Body of pancreas (tissue), 4 donors: ENCODE measurements around the gene PHYHIPL. TPM values are rescaled to one million over a fixed set of nuclear protein-coding genes. Genes with fewer than 3 reads are reported as not detected.

Experiments used
- ATAC-seq: fragments of 150-250 bp; one replicate; pipeline ENCODE4 v1.9.1; 2016
- DNase-seq, 4 donors: peaks; one replicate each; pipeline ENCODE4 v3.0.0-alpha.2; 2019
- H3K27ac ChIP-seq, 4 donors: fragments of 200-600 bp; sonication (generic); 1 replicate in 3 of 4; 2 replicates in 1 of 4; pipeline versions ENCODE4 v1.5.1 to v1.6.1; 2016 to 2019; ENCODE audit warnings: mild to moderate bottlenecking in 1 of 4, mixed read lengths in 1 of 4, moderate library complexity in 1 of 4
- H3K27me3 ChIP-seq, 2 donors: fragments of 200-600 bp; sonication (generic); one replicate each; pipeline ENCODE4 v1.6.0; 2016; ENCODE audit warnings: mild to moderate bottlenecking in 1 of 2
- H3K36me3 ChIP-seq, 2 donors: fragments of 200-600 bp; sonication (generic); replicated peaks in 1 of 2; 2 replicates each; pipeline ENCODE4 v1.5.1; 2016; ENCODE audit warnings: low read depth in 2 of 2; ENCODE audit not compliant: insufficient read depth in 1 of 2
- H3K4me1 ChIP-seq: fragments of 200-600 bp; sonication (generic); one replicate; pipeline ENCODE4 v1.6.0; 2016
- H3K4me3 ChIP-seq, 2 donors: fragments of 200-600 bp; sonication (generic); 1 replicate in 1 of 2; 2 replicates in 1 of 2; pipeline ENCODE4 v1.5.1; 2016 to 2019
- H3K9me3 ChIP-seq, 3 donors: fragments of 200-600 bp; sonication (generic); 1 replicate in 2 of 3; 2 replicates in 1 of 3; pipeline ENCODE4 v1.5.1; 2016
- POLR2A ChIP-seq, 3 donors: fragments of 450-650 bp; IDR thresholded peaks; one replicate each; pipeline ENCODE4 v1.6.1; 2016; ENCODE audit warnings: antibody characterized with exemption in 3 of 3, mild to moderate bottlenecking in 2 of 3
- WGBS, 2 donors: methylation state at CpG; one replicate each; pipeline ENCODE4 v1.1.5; 2017; 5-methylcytosine and 5-hydroxymethylcytosine counted together
- intact Hi-C: fragments of 100-400 bp; cut with DNase I; formaldehyde crosslinking; loops from one replicate; pipeline ENCODE4 v1.15.1; 2023
- total RNA-seq, 2 donors: library from RNA; depleted of rRNA; stranded (reverse); fragments of >200 nt; gene quantifications; one replicate each; pipeline ENCODE4 v1.1.0, GENCODE V29; 2016
- TF ChIP-seq, protein P1 (sequence below), 7 experiments: fragments of 450-650 bp in 4 of 7; fragments of 200-600 bp in 3 of 7; sonication (generic) in 3 of 7; IDR thresholded peaks; one replicate each; pipeline ENCODE4 v1.5.1; 2016 to 2019; ENCODE audit warnings: antibody characterized with exemption in 7 of 7

The PHYHIPL gene
- total RNA-seq, 2 donors from 2014 or later, result 0.33 to 4.9 TPM

DNA sequence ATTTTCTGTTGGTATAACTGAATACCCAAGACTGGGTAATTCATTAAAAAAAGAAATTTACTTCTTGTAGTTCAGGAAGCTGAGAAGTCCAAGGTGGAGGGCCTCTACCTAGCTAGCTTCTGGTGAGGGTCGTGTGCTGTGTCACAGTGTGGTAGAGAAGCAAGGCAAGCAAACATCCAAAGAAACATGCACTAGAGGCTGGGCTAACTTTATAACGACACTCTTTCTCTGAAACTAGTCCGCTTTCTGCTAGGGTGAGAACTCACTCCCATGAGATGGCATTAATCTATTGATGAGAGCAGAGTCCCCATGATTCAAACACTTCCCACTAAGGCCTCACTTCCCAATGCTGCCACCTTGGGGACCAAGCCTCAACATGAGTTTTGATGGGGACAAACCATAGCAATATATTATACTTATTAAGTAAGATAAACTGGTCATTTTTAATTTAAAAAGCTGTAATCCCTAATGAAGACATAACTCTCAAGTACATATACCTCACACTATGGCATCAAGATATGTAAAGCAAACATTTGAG, 50.8 kb downstream of the PHYHIPL start:
- Histone ChIP-seq H3K4me1 (no peaks in the 10 kb centered on the region), H3K27ac (no peak overlapping the region), H3K9me3 (no peaks in the 10 kb centered on the region), H3K36me3 (no peaks in the 10 kb centered on the region), H3K27me3 (no peaks in the 10 kb centered on the region), H3K4me3 (no peak overlapping the region)
- no peak for ATAC-seq
- no peak for TF ChIP-seq POLR2A (IDR thresholded peaks at IDR 0.05)
- TF ChIP-seq, protein P1, sequence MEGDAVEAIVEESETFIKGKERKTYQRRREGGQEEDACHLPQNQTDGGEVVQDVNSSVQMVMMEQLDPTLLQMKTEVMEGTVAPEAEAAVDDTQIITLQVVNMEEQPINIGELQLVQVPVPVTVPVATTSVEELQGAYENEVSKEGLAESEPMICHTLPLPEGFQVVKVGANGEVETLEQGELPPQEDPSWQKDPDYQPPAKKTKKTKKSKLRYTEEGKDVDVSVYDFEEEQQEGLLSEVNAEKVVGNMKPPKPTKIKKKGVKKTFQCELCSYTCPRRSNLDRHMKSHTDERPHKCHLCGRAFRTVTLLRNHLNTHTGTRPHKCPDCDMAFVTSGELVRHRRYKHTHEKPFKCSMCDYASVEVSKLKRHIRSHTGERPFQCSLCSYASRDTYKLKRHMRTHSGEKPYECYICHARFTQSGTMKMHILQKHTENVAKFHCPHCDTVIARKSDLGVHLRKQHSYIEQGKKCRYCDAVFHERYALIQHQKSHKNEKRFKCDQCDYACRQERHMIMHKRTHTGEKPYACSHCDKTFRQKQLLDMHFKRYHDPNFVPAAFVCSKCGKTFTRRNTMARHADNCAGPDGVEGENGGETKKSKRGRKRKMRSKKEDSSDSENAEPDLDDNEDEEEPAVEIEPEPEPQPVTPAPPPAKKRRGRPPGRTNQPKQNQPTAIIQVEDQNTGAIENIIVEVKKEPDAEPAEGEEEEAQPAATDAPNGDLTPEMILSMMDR (IDR thresholded peaks at IDR 0.05), result no peak
- DNase-seq, result no peak
- WGBS, 2 donors, result 91 to 94% methylated on average over 3 of the region's 3 CpGs
- intact Hi-C loops, result no loop called here

DNA sequence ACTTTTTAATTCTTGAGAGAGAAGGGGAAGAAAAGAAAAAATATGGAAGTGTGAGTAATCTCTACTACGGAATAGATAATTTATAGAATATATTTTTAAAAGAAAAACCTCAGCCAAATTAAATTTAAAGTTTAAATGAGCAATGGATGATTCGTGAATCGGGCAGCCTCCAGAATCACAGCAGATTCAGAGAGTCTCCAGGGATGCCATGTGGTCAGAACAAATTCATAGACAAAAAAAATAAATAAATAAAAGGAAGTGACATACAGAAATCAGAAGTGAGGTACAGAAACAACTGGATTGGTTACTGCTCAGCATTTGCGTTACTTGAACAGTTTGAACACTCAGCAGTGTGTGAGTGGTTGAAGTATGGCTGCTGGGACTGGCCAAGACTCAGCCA, 53.0 kb downstream of the PHYHIPL start:
- WGBS, 2 donors, result 92 to 93% methylated on average over 4 of the region's 4 CpGs
- intact Hi-C loops, result no loop called here
- Histone ChIP-seq H3K4me3 (no peak overlapping the region), H3K27me3 (no peaks in the 10 kb centered on the region), H3K4me1 (no peaks in the 10 kb centered on the region), H3K36me3 (no peaks in the 10 kb centered on the region), H3K9me3 (no peaks in the 10 kb centered on the region), H3K27ac (no peak overlapping the region)
- TF ChIP-seq, protein P1 (IDR thresholded peaks at IDR 0.05), result no peak
- TF ChIP-seq POLR2A (IDR thresholded peaks at IDR 0.05), result no peak
- ATAC-seq (no peak), DNase-seq (no peak)

DNA sequence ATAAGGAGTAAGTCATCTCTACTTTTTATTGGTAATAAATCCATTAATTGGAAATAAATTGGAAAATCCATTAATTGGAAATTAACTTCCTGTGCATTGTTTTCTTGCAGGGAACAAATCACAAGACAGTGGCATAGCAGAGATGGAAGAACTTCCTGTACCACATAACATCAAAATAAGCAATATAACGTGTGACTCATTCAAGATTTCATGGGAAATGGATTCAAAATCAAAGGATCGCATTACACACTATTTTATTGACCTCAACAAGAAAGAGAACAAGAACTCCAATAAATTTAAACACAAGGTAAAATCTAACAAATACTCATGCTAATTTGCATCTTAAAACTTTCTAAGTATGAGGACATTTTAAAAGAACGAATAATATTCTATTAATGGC, 57.8 kb downstream of the PHYHIPL start:
- no peak overlapping the region for H3K4me3 ChIP-seq
- no peaks in the 10 kb centered on the region for H3K4me1 ChIP-seq
- no peak overlapping the region for H3K27ac ChIP-seq
- DNase-seq (no peak), ATAC-seq (no peak)
- WGBS, 2 donors, result 68 to 75% methylated on average over 3 of the region's 3 CpGs
- peaks cover 0 to 2% of the 10 kb centered on the region in 2 donors for H3K36me3 ChIP-seq
- intact Hi-C loops, result no loop called here
- H3K9me3 ChIP-seq, result no peaks in the 10 kb centered on the region
- TF ChIP-seq POLR2A (IDR thresholded peaks at IDR 0.05), result no peak
- TF ChIP-seq, protein P1 (IDR thresholded peaks at IDR 0.05), result no peak
- H3K27me3 ChIP-seq, result no peaks in the 10 kb centered on the region

DNA sequence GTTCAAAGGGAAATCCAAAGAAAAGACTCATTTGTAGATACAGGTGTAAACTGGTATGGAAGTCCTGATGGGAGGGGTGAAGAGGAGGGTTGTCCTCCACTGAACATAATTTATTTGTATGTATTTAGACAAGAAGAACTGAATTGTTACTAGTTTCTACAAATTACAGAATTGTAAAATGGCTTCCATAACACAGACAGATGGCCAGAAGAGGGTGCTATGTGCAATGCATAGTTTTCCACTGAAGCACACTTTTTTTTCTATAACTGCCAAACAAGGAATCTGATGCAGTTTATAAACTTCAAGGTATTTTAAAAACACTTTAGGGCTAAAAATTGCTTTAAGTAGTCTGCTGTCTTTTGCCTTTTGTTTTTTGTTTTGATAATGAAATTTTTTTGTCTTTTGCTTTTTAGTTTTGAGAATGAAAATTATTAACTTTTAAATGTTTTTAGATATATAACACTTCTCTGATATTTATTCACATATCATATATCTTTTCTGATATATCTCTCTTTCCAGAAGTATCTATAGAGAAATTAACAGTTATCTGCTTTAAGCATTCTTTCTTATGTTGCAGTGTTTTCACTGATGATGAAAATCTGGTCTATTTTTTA, 58.5 kb downstream of the PHYHIPL start:
- no peaks in the 10 kb centered on the region for H3K9me3 ChIP-seq
- TF ChIP-seq, protein P1 (IDR thresholded peaks at IDR 0.05), result peak in 6 of 7 experiments; percentile 29 to 44 (median 39)
- TF ChIP-seq POLR2A (IDR thresholded peaks at IDR 0.05), result no peak
- no peaks in the 10 kb centered on the region for H3K4me1 ChIP-seq
- peaks cover 0 to 3% of the 10 kb centered on the region in 2 donors for H3K36me3 ChIP-seq
- H3K27ac ChIP-seq, result no peak overlapping the region
- H3K27me3 ChIP-seq, result no peaks in the 10 kb centered on the region
- intact Hi-C loops, result no loop called here
- ATAC-seq (no peak), DNase-seq (peak in 3 of 4 donors; percentile 13 to 31 (median 27))
- no peak overlapping the region for H3K4me3 ChIP-seq
